GM10847 (cell line): ENCODE data around the gene IL3RA.

ENCODE experiments used
- POLR2A ChIP-seq: IDR thresholded peaks from 2 replicates; pipeline ENCODE4 v1.6.1; 2011; ENCODE audit not compliant: insufficient read length; ENCODE audit errors: extremely low read depth

The IL3RA gene

DNA sequence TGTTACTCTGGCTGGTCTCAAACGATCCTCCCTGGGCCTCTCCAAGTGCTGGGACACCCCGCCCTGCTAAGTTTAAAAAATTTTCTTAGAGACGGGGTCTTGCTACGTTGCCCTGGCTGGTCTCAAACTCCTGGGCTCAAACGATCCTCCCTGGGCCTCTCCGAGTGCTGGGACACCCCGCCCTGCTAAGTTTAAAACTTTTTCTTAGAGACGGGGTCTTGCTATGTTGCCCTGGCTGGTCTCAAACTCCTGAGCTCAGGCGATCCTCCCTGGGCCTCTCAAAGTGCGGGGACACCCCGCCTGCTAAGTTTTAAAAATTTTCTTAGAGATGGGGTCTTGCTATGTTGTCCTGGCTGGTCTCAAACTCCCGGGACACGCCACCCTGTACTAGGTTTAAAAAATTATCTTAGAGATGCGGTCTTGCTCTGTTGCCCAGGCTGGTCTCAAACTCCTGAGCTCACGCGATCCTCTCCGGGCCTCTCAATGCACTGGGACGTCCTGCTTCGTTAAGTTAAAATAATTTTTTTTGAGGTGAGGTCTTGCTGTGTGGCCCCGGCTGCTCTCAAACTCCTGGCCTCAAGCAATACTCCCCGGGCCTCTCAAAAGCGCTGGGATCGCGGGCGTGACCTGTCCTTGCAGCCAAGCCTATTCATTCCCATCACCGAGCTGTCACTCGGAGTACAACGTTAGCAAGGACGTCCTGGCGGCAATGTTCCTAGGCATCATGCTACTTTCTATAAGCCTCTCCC is 54.2 kb downstream of the IL3RA start:
- TF ChIP-seq POLR2A, result no peak

DNA sequence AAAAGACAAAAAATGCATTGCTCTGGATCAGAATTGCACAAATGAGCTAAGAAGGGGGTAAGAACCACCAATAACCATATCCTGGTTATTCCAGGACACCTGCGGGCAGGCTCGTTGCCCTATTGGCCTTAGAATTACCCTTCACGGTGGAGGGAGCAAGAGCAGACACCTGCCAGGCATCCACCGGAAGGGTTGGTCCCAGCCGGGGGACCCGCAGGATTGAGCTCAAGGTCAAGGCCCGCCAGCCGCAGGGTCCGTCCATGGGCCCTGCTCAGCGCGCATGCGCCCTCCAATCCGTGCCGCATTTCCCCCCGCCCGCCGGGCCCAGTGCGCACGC is 54.8 kb downstream of the IL3RA start:
- no peak for TF ChIP-seq POLR2A

DNA sequence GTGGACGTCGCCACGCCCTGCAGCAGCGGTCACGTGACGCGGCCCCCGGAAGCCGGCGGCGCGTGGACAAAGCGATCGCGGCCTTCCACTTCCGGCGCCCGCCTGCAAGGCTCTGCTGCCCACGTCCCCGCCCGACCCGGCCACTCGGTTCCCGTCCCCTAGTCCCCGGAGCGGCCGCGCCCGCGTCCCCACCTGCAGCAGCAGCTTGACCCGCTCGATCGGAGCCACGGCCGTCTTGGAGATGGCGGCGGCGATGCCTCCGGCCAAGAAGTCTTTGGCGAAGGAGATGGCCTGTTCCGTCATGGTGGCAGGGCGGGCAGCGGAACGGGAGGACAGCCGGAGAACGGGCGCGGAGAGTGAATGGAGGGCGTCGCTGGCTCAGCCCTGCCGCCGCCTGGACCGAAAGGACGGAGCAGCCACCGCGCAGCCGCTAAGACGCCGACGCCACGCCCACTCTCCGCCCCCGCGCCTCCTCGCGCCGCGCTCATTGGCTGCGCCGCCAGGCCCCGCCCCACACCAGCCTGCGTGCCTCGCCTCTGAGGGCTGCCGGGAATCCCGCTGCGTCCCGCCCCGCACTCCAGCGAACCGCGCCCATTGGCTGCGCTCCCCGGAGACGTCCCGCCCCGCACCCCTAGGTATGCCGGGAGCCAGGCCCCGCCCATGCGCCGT is 55.3 kb downstream of the IL3RA start, which contains the start of gene SLC25A6:
SLC25A6 (minus strand) TSS at position 407 of the 669 bp plus-strand sequence; CDS start at position 303, 104 bp downstream.
- TF ChIP-seq POLR2A, result no peak

DNA sequence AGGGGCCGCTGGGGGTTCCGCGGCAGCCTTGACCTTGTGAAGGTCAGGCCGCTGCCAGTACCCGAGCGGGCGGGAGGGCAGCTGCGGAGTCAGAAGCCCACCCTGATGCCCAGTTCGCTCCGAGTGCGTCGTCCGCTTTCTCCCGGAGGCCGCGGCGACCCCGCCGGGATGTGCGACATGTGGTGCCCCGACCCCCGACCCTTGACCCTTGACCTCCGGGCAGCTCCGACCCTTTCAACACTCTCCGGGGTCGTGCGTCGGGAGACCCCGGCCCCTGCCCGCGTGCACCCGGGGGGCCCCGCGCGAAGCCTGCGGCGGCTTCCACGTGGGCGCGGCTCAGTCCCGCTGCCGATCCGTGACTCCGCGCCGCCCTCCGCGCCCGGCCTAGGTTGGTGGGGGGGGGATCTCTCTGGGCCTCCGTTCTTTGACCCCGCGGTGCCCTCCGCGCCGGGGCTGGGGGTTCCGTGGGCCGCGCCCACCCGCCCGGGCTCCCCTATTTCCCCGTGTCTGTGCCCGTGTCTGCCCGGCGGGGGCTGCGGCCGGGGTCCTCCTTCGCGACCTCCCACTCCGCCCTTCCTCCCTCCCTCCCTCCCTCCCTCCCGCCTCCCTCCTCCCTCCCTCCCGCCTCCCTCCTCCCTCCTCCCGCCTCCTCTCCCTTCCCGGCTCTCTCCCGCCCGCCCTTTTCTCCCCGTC is 55.9 kb downstream of the IL3RA start:
- TF ChIP-seq POLR2A, result peak; percentile 64

DNA sequence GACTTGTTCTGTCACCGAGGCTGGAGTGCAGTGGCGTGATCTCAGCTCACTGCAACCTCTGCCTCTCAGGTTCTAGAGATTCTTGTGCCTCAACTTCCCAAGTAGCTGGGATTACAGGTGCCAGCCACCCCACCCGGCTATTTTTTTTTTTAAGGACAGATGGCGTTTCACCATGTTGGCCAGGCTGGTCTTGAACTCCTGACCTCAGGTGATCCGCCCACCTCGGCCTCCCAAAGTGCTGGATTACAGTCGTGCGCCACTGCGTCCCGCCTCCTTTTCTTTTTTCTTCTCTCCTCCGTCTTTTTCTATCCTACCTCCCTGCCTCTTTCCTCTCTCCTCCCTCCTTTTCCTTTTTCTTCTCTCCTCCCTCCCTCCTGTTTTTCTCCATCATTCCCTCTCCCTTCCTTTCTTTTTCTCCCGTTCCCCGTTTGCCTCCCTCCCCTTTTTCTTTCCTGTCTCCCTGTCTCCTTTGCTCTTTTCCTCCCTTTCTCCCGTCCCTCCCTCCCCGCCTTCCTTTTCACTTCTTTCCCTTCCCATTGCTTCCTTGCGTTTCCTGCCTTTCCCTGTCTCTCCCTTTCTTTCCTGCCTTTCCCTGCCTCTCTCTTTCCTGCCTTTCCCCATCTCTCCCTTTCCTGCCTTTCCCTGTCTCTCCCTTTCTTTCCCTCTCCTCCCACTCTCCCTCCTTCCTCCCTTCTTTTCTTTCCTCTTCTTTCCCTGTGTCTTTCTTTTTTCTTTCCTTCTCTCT is 57.5 kb downstream of the IL3RA start:
- TF ChIP-seq POLR2A, result no peak

DNA sequence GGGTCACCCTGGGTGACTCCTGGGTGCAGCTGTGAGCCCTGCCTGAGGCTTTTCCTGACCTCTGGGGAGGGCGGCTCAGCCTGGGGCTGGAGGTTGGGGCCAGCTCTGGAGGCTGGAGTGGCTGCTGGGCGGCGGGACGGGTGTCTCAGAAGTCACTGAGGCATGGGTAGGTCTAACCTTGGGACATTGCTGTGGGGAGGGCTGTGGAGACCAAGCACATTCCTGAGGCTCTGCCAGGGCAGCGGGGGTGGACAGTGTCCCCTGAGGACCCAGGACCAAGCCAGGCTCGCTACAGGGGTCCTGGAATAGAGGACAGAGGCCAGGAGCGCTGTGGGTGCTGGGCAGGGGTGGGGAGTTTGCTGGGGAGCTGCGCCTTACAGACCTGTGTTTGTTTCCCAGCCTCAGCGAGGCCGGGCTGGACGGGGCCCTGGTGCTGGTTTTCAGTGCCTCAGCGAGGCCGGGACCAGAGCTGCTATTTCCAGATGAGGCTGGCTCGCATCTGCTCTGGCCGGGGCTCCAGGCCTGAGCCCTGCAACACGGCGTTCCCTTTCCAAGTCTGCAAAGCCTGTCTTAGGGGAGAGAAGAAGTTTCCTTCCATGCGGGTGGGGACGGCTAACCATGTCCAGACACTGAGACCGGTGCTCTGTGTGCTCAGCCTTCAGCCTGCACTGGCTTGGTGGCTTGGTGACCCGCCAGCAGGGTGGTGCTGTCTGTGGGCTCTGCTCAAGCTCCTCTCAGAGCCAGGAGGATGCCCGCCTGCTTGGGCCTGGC is 58.3 kb downstream of the IL3RA start:
- no peak for TF ChIP-seq POLR2A

DNA sequence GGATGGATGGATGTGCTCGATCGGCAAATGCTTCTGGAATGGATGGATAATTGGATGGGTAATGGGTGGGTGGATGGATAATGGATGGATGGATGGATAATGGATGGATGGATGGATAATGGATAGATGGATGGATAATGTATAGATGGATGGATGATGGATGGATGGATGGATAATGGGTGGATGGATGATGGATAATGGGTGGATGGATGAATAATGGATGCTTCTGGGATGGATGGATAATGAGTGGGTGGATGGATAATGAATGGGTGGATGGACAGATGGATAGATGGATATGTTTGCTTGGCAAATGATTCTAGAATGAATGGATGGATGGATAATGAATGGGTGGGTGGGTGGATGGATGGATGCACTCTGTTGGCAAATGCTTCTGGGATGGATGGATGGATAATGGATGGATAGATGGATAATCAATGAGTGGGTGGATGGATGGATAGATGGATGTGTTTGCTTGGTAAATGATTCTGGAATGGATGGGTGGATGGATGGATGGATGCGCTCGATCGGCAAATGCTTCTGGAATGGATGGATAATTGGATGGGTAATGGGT is 59.1 kb downstream of the IL3RA start:
- no peak for TF ChIP-seq POLR2A

DNA sequence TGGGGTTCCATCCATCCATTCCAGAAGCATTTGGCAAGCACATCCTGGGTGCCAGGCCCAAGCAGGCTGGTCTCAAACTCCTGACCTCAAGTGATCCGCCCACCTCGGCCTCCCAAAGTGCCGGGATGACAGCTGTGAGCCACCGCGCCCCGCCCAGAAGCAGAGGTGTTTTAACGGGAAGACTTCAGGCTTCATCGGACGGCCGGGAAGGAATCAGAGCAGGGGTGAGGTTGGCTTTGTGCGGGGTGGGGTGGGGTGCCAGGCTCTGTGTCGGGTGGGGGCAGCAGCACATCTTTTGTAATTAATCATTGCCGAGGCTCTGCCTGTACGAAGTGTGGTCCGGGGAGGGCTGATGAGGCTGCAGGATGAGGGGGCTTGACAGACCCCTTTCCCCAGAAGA is 60.4 kb downstream of the IL3RA start:
- no peak for TF ChIP-seq POLR2A

DNA sequence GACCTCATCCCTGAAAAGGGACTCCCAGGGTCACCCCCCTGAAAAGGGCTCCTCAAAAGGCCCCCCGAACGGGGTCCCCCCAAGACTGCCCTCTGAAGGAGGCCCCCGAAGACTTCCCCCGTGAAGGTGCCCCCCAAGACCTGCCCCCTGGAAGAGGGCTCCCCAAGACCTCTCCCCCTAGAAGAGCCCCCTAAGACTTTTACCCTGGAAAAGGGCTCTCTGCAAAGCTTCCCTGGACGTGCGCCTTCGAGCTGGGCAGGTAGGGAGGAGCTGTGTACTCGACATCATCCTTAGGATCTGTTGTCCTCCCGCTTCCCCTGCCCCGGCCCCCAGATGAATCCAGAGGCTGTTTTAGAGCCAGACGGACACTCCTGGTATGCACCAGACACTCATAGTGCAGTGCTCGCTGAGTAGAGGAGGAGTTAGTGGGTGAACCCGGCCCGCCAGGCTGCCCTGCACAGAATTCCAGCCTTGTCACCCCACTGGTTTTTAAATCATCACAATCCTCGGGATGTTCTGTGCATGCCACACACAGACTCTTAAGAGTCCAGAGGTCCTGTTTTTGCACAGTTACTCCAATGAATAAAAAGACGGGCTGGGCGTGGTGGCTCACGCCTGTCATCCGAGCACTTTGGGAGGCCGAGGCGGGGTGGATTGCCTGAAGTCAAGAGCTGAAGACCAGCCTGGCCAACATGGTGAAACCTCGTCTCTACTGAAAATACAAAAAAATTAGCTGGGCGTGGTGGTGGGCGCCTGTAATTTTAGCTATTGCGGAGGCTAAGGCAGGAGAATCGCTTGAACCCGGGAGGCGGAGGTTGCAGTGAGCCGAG is 61.1 kb downstream of the IL3RA start:
- no peak for TF ChIP-seq POLR2A

DNA sequence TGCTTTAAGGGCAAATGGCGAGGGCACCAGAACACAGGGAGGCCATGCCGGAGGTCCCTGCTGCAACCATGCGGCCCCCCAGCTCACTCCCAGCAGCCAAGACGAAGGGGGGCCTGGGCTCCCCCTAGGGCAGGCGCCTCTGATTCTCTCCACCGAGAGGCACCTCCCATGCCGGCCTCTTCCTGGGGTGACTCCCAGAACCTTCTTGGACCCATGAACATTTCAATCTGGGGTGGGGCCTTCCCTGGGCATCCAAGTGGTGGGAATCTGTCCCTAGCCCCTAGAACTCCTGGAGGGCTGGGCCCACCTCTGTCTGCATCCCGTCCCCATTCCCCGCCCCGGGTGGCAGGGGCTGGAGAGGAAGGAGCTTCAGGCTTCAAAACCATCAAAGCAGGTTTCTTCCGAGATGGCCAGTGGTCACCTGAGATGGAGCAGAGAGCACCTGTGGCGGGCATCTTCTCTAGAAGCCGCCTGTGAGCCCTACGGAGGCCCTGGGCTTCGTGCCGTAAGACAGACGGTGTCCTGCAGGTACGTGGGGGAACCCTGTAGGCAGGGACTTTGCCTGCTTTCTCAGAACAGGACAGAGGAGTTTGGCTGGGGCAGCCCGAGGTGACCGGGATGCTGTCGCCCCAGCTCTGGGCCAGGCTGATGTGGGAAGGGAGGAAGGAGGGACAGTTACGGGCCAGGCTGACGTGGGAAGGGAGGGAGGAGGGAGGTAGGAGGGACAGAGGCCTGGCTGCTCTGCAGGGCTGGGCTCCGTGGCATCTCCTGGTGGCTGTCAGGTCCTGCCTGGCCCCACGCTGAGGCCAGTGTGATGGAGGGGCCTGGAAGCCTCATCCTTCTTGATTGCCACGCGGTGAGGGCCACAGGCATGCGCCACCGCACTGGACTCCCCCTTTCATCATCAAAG is 62.1 kb downstream of the IL3RA start:
- TF ChIP-seq POLR2A, result no peak

DNA sequence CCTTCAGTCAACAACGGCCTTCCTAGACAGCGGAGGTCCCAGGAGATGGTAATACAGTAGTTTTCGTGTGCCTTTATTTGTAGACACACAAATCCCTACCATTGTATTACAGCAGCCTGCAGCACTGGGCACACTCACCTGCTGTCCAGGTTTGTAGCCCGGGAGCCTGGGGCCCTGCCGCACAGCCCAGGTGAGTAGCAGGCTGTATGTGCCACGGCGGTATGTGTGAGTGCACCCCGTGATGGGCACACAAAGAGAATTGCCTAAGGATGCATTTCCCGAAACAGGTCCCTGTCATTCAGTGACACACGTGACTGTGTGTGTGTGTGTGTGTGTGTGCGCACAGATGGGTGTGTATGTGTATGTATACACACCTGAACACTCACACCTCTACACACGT is 63.5 kb downstream of the IL3RA start:
- no peak for TF ChIP-seq POLR2A

DNA sequence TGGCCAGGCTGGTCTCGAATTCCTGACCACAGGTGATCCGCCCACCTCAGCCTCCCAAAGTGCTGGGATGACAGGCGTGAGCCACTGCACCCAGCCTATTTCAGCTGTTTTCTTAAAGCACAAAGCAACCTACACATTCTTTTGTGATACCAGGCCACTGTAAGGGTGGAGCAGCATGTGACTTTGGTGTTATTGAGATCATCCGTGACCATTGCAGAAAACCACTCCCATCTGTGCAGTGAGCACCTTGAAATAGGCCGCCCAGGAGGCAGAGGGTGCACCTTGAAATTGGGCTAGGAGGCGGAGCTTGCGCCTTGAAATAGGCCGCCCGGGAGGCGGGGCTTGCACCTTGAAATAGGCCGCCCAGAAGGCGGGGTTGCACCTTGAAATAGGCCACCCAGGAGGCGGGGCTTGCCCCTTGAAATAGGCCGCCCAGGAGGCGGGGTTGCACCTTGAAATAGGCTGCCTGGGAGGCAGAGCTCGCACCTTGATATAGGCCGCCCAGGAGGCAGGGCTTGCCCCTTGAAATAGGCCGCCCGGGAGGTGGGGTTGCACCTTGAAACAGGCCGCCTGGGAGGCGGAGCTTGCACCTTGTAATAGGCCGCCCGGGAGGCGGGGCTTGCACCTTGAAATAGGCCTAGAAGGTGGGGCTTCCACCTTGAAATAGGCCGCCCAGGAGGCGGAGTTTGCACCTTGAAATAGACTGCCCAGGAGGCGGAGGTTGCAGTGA is 64.3 kb downstream of the IL3RA start:
- TF ChIP-seq POLR2A, result no peak
